AG08395 (cell line): ENCODE measurements around the gene SMARCC1.

Experiments
- DNase-seq: peaks from one replicate; pipeline ENCODE4 v3.0.0; 2012; ENCODE audit warnings: mixed read lengths, low spot score

Gene SMARCC1

DNA sequence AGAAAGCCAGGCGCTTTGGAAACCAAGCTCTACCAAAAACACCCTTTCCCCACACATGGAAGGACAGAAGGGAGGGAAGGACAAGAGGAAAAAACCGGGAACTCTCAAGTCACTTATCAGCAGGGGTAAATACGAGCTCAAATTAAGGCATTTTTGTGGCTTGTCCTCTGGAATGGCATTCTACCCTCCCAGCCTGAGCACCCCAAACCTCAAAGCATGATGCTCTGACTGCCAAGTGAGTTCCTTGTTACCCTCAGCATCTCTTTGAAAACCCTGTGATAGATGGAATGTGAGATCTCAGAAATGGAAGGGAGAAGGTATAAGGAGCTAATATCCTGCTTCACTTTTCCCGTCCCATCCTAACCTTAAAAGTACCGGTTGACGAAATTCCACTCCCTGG is 194.9 kb downstream of the SMARCC1 start:
- no peak for DNase-seq

DNA sequence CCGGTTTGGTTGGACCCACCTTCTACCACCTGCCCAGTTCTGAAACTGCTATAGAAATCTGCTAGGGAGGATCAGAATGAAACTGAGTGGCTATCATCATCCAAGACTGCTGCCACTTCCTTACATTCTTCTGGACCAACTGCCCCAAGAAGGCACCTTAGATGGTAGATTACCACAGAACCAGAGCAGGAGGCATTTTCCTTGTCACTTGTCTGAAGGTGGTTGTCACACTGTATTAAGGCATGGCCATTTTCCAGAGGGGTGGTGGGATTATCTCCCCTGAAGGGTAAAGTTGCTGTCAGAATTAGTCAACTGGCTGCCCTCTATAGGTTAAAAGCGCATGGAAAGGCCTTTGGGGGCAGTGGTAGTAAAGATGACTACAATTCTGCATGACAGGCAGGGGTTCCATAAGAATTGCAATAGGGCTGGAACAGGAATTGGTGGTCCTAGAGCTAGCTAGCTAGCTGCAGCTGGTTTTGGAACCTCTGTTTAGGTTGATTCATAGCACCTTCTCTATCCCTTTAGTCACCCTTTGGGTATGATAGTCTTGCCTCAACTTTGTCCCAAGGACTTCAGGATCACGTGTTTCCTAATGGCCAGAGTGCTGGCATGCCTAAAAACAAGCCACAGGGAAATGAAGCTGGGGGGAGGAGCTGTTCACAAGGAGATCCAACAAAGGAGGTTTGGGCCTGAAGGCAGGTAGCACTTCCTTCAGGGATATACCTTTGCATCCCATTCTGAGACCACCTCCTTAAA is 198.2 kb downstream of the SMARCC1 start:
- peak; percentile 17 for DNase-seq

DNA sequence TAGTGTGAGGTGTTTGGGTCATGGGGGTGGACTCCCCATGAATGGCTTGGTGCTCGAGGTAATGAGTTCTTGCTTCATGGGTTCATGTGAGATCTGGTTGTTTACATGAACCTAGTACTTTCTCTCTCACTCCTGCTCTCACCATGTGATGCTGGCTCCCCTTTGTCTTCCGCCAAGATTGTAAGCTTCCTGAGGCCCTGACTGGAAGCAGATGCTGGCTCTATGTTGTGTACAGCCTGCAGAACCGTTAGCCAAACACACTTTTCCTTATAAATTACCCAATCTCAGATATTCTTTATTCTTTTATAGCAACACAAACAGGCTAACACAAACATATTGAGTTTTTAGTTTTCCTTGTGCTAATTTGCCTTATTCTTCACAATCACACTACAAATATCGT is 199.9 kb downstream of the SMARCC1 start:
- DNase-seq = no peak

DNA sequence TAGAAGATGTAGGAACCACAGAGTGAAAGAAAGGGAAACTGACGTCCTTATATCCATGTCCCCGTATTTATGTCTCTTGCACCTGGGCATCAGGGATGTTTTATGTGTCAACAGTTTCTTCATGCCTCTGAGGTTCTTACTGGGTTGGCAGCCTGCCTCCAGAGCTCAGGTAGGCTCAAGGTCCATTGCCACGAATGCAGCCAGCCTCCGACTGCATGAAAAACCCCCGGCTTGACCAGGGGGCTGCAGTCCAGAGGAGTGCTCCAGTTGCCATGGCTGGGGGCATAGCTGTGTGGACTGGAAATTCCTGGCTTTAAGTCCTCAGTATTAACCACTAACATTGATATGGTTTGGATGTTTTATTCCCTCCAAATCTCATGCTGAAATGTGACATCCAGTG is 200.3 kb downstream of the SMARCC1 start:
- DNase-seq = no peak

DNA sequence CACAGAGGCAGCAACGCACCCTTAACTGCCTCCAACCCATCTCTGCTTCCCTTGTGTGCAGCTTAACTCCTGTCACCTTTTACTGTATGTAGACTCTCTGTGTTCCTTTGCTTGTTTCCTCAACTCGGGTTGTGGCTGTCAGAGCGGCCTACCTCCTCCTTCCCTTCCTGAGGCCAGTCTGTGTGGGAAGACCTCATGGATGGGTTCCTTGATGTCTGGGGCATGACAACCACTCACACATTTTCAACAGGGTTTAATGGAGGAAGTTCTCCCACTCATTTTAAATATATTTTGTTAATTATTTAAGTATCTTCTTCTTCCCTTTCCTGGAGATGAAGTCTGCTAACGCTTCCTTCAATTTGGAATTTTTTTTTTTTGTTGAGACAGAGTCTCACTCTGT is 201.2 kb downstream of the SMARCC1 start:
- no peak for DNase-seq

DNA sequence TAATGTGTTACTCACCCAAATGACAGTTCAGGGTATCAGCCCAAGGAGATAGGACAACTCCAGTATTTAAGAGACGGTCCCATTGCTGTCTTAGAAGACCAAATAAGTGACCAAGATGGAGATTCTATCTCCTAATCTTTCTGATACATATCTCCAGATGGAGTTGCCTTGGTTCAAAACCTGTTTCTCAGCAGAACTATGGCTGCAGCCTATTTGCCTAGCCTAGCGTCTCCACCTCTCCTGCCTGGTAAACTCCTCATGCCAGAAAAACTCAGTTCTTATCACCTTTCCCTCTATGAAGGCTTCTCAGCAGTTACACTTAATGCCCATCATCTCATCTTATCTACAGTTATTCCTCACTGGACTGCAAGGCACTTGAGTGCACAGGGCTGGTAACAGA is 201.8 kb downstream of the SMARCC1 start:
- DNase-seq = no peak

DNA sequence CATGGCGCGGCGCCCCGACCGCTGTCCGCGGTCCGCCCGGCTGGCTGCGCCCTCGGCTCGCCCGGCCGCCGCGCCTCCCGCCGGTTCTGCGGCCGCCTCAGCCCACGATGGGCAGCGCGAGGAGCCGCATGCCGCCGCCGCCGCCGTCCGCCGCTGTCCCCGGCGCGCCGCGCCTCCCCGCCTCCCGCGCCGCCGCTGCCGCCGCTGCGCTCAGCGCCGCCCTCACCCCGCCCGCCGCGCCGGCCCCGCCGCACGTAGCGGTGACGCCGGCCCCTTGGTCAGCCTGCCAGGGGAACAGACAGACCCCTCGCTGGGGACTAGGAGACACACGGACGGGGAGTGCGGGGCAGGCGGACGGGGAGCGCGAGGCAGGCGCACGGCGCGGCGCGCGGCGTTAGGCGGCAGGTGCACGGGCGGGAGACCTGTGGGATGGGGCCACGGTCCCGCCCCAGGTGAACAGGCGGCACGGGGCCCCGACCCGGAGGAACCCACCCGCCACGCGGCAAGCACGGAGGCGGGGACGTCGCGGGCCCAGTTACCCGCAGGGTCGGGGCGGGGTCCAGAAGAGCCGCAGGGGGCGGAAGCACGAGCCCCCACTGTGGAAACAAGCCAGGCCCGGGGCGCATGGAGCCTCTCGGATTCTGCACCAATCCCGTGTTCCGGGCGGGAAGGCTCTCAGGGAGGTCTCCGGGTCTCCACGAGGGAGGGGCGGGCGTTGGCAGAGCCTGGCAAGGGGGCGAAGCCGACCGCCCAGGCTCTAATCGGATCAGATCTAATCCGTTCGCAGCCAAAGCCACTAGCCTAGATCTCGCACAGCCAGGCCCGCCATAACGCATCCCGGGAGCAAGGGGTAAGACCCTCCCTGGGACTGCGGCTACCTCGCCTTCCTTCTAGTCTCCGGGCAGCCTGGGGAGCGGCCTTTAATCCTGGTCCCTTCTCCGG is 202.7 kb downstream of the SMARCC1 start, which contains the start of gene CSPG5:
Gene CSPG5 (minus strand): TSS at position 175 of the 942 bp plus-strand sequence. CDS start 172 bp downstream, at position 3.
- DNase-seq = peak; percentile 30

DNA sequence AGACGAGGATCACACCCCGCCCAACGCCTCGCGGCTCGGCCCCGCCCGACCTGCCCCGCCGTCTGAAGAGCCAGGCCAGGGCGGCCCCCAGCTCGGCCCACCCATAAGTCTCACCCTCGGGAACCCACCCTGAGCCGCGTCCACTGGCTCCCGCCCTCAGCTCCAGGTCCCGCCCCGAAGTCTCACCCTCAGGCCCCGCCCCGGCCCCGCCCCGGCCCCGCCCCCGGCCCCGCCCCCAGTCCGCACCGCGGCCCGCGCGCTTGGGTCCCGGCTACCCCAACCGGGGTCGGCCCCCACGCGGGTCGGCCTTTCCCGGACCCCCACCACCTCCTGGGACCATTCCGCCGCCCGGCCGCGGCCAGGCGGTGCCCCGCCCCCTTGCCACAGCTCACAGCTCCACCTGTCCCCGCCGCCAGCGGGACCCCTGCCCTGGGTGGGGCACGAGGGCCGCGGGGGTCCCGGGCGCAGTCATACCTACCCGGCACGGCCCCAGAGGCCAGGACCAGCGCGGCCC is 203.5 kb downstream of the SMARCC1 start:
- DNase-seq = peak; percentile 58

DNA sequence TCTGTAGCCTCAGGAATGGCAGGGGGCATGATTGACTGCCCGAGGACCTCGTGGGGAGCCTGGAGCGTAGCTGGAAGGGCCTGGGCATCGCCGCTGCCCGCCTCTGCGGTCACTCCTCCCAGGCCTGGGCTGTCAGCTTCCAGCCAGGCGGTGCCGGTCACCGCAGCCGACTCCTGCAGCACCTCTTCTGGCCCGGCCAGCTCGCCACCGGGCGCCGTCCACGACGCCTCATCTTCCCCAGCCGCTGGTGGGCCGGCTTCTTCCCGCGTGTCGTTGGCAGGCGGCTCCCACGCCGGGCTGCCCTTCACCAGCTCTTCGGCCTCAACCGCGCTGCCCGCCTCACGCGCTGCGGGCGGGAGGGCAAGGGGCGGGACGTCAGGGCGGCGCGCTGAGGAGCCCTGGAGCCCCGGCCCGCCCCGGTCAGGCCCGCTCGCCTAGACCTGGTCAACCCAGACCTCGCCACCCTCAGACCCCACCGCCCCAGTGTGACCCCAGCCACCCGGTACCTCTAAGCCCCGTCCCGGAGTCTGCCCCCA is 204.0 kb downstream of the SMARCC1 start:
- no peak for DNase-seq

DNA sequence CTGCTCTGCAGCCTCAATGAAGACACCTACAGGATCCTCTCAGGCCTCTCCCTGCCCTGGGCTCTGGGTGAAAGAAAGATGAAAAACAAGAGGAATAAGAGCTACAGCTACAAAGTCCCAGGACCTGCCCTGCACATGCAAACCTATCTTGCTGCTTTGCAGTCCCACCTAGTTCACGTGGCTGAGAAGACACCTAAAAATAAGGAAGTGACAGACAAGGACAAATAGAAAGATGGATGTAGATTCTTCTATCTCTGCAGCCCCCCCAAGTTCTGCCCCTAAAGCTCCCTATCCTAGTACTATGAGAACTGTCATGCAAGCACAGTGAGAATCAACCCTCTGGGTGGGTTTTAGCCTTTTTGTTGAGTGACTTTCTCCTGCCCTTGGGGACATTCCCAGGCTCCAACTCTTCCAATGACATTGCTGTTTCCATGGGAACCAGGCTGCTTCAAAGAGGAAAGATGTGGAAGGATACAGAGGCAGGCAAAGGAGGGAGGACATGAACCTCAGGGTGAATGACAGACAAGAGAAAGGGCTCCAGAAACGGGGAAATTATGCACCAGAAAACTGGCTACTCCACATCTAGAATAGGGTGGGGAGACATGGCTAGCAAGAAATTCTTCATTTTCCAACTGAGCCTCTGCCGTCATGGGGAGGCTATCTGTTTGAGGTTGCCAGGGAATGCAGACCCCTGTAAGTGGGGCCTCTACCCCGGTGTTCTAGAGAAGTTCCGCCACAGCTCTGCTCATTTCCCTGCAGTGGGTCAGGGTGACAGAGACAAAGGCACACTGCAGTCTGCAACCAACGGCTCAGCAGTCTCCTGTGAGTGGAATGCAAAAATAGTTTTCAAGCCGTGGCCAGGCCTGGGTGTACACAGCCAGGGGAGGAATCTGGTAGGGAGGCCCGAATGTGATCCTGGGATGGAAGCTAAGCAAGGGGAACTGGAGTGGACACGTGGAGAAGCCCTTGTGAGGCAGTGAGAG is 208.2 kb downstream of the SMARCC1 start:
- DNase-seq = no peak

DNA sequence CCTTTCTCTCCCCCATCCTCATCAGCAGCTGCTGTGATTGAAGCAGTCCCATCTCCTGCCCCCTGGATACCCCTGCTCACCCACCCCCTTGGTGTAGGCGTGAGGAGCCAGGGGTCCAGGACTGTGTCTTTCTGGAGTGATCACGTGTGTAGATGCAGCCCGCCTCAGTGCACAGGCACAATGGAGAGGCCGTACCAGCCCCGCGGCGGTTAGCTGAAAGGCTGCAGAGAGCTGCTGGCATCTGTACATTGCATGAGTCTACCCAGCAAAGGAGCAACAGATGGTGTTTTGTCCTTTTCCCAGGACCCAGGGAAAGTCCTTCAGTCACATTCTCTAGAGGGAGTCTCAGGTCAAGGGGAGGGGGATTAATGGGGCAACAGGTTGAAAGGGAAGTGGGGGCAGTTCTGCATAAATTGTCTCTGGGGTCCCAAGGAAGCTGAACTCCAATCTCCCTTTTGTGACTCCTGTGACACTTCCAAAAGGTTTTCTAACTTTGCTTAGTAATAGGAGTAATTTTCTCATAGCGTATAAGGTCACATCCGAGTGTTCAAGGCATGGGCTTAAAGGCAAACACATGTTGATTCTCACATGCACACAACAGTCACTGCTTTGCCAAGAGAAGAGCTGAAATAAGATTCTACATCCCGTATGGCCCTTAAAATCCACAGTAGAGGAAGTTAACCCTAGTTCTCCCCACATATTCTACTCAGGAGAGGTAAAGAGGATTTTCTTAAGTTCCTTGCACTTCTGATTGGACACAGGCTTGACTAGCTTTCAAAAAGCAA is 210.1 kb downstream of the SMARCC1 start:
- DNase-seq = no peak

DNA sequence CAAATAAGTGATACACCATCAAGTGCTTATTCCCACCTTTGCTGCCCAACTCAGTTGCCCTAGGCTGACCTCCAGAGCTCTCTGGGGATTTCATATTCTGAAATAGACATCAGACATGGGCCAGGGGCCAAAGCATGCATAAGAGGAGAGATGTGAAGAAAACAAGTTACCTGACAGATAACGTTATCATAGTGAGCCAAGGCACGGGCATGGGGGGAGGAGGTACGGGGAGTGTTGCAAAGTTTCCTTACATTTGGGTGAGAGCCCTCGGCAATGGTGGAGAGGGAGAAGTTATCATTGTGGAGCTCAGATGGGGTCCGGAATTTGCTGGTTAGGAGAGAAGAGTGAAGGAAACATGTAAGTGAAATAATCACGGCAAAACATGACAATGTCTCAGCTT is 212.8 kb downstream of the SMARCC1 start:
- DNase-seq = no peak

DNA sequence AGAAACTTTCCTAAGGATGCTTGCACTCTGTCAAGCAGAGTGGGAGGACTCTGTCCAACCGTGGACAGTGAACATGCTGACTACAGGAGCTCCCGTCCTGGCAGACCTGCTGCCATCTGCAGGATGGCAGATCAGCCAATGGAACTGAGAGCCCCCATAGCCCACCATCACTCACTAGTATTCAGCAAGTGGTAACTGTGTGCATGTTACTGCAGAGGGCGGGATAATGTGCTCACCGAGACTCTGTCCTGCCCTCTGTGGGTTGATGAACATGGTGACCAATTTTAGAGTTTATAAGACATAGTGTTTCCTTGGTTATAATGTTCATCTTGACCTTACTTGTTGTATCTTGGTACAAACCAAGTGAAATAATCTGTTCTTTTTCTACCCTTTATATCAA is 214.5 kb downstream of the SMARCC1 start:
- no peak for DNase-seq

DNA sequence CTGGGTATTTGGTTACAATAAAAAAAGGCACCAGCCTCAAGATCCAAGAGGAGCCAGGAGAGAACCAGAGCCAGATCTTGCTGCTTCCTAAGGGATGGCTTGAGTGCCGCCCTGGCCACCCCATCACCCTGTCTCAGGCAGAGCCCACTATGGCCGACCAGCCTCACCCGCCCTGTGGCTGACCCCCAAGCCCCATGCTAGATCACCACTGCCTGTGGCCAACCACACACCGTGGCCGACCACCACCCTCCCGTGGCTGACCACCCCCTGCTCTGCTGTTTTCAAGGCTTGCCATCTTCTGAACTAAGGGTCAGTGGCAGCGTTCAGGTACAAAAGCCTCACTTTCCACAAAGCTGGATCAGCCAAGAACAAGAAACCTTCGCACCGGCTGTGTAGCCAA is 215.0 kb downstream of the SMARCC1 start:
- no peak for DNase-seq

DNA sequence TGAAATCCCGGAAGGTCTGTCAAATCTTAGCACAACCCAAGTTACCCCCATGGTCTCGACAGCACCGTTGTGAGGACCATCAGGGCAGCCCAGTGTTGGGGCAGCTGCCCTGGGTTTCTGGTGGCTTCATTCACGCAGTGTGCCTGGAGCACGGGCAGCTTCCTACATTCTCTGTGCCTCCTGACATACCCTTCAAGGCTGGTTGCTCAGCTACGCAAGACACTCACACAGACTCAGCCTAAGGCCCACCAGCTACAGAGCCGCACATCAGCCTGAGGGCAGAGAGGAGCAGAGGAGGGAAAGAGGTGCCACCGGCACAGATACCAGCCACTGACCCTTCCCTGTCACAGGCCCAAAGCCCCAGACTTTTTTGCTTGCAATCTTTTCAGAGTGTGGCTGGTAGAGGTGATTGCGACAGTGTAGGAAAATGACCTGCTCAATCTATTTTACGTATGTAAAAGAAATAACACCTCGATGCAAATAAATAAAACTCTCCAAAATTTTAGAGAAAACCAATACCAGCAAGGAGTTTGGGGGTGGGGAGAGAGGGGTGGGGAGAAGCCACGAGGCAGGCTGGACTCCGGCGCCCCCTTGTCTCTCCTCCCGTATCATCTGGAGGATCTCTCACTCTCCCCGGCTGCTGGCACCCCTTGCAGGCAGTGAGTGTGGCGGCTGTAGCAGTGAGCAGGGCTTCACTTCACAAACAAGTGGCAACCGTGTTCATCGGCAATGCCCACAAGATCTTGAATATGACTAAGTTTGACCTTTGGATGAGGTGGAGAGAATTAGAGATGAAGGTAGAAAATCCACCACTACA is 215.8 kb downstream of the SMARCC1 start:
- no peak for DNase-seq

DNA sequence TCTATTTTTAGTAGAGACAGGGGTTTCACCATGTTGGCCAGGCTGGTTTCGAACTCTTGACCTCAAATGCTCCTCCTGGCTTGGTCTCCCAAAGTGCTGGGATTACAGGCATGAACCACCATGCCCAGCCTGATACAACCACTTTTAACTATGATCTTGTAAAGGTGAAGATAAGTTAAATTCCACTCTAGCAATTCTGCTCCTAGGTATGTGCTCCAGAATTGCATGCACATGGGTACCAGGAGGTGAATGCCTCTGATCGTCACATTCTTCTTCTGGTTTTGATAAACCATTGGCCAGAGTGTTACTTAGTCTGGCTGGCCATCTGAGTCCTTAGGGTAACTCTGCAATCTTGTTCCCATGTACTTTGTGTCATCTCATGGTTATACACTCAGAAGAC is 225.3 kb downstream of the SMARCC1 start:
- no peak for DNase-seq

DNA sequence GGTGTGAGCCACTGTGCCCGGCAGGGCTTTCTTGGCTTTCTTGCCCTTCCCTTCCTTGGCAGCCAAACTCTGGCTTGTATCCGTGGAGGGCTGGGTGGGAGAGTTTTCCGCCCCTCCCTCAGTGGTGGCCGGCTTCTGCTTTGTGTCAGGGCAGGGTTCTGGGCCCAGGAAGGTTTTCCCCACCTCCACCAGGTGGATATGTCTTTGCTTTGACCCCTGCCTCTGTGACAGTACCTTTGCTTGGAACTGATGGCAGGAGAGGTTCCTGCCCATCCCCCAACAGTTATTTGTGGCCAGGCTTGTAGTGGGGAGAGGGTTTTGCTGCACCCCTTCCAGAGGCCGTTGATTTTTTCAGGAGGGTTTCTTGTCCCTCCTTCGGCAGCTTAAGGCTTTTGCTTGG is 227.4 kb downstream of the SMARCC1 start:
- no peak for DNase-seq

DNA sequence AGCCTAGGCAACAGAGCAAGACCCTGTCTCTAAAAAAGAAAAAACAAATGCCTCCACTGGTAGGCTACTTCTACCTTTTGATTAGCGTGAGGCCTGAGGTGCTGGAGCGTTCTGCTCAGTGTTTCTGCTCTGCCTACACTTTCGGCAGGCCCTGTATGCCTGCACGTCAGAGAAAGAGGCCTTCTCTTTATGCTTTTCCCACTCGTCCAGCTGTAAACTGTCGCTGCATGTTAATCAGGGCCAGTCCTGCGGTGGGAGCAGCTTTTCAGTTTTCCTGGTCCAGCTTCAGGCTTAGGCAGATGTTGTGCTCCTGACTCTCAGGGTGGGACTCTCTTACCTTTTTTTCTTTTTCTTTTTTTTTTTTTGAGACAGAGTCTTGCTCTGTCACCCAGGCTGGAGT is 228.3 kb downstream of the SMARCC1 start:
- DNase-seq = no peak

DNA sequence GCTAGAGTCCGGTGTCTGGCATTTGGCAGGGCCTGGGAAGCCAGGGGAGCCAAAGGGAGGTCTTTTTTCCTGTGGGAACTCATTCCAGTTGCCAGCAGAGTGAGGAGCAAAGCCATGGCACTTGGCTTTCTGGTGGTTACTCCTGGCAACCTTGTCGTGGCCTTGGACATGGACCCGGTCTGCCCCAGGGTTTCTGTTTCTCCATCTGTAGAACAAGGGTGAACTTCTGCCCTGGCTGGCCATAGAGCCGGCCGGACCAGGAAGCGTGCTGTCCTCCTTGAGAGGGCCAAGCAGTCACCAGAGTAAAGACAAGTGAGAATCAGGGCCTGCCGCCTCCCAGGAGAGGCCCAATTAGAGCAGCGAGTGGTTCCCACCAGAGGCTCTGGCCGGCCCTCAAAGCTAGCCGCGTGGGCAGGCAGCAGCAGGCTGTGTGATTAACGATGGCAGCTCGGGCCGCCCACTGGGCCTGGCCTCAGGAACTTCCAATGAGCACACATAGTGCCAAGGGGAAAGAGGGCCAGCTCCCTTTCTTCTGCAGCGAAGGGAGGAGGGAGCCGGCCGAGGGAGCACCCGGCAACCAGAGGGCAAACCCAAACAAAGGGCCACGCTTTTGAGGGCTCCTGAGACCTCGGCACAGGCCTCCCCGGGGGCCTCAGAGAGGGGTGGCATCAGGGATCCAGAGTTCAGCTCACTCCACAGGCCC is 239.1 kb downstream of the SMARCC1 start:
- DNase-seq = peak; percentile 72
